Immature natural killer cell (primary cell): ENCODE measurements around the gene ADISSP. TPM values are rescaled to one million over a fixed set of nuclear protein-coding genes. Genes with fewer than 3 reads are reported as not detected.

Source experiments
- DNase-seq, 3 donors: peaks; one replicate each; pipeline ENCODE4 v3.0.0; 2022; ENCODE audit warnings: mixed read lengths in 1 of 3
- H3K27ac Mint-ChIP-seq, 6 donors: one replicate each; pipeline ENCODE4 v1.8.0; 2020; ENCODE audit warnings: mixed read lengths in 6 of 6, mild to moderate bottlenecking in 5 of 6, inconsistent platforms in 4 of 6, moderate library complexity in 3 of 6
- H3K27me3 Mint-ChIP-seq, 3 donors: one replicate each; pipeline ENCODE4 v1.8.0; 2020 to 2021; ENCODE audit warnings: low read depth in 3 of 3, mild to moderate bottlenecking in 3 of 3, mixed read lengths in 3 of 3, moderate library complexity in 3 of 3, inconsistent platforms in 1 of 3
- H3K36me3 Mint-ChIP-seq, 3 donors: one replicate each; pipeline ENCODE4 v1.8.0; 2020; ENCODE audit warnings: mixed read lengths in 3 of 3, inconsistent platforms in 2 of 3, mild to moderate bottlenecking in 2 of 3
- H3K4me1 Mint-ChIP-seq, 2 donors: one replicate each; pipeline ENCODE4 v1.8.0; 2020; ENCODE audit warnings: inconsistent platforms in 2 of 2, mild to moderate bottlenecking in 2 of 2, mixed read lengths in 2 of 2, moderate library complexity in 1 of 2
- H3K4me3 Mint-ChIP-seq, 5 donors: one replicate each; pipeline ENCODE4 v1.8.0; 2020; ENCODE audit warnings: mild to moderate bottlenecking in 5 of 5, mixed read lengths in 5 of 5, inconsistent platforms in 3 of 5, moderate library complexity in 3 of 5
- H3K9me3 Mint-ChIP-seq, 6 donors: one replicate each; pipeline ENCODE4 v1.8.0; 2020; ENCODE audit warnings: mild to moderate bottlenecking in 6 of 6, mixed read lengths in 6 of 6, inconsistent platforms in 4 of 6, moderate library complexity in 3 of 6
- polyA plus RNA-seq, 3 donors: library from polyadenylated mRNA; unstranded; fragments of 300-500 nt; fragmentation: Illumina TruSeq; gene quantifications; one replicate each; pipeline ENCODE4 v1.2.3, GENCODE V29; 2021

Gene ADISSP
- polyA plus RNA-seq, 3 donors from 2014 or later: 16.4 to 27.5 (median 16.6) TPM

GRCh38 chr20:3803289-3803688 lies 35.7 kb upstream of the ADISSP start:
- Mint-ChIP-seq H3K27me3 (peaks cover 0 to 5% (median 1%) of the 10 kb centered on the region in 3 donors), H3K4me3 (no peak overlapping the region), H3K27ac (peak overlapping the region in 5 of 6 donors; percentile 28 to 85 (median 72)), H3K9me3 (no peaks in the 10 kb centered on the region), H3K4me1 (peaks cover 59 to 75% of the 10 kb centered on the region in 2 donors), H3K36me3 (peaks cover 31 to 61% (median 35%) of the 10 kb centered on the region in 3 donors)
- DNase-seq: no peak

- Mint-ChIP-seq H3K4me3 (peak overlapping the region in 1 of 5 donors; percentile 18), H3K4me1 (peaks cover 60 to 75% of the 10 kb centered on the region in 2 donors), H3K9me3 (no peaks in the 10 kb centered on the region), H3K36me3 (peaks cover 37 to 67% (median 38%) of the 10 kb centered on the region in 3 donors), H3K27me3 (peaks cover 0 to 9% (median 3%) of the 10 kb centered on the region in 3 donors), H3K27ac (peak overlapping the region; percentile 46 to 87 (median 76))
- DNase-seq: no peak
Observed at GRCh38 chr20:3802524-3803239, 35.1 kb upstream of the ADISSP start.

- Mint-ChIP-seq H3K4me1 (peaks cover 60 to 75% of the 10 kb centered on the region in 2 donors), H3K9me3 (no peaks in the 10 kb centered on the region), H3K27me3 (peaks cover 0 to 9% (median 3%) of the 10 kb centered on the region in 3 donors), H3K36me3 (peaks cover 37 to 69% (median 38%) of the 10 kb centered on the region in 3 donors), H3K27ac (peak overlapping the region in 1 of 6 donors; percentile 59), H3K4me3 (no peak overlapping the region)
- DNase-seq: no peak
Observed at GRCh38 chr20:3801846-3802245, 34.3 kb upstream of the ADISSP start.

GRCh38 chr20:3801299-3801698 lies 33.7 kb upstream of the ADISSP start:
- H3K36me3 Mint-ChIP-seq: peaks cover 37 to 69% (median 38%) of the 10 kb centered on the region in 3 donors

GRCh38 chr20:3800878-3801260 lies 33.3 kb upstream of the ADISSP start:
- peaks cover 64 to 73% of the 10 kb centered on the region in 2 donors for H3K4me1 Mint-ChIP-seq
- H3K36me3 Mint-ChIP-seq: peaks cover 33 to 66% (median 38%) of the 10 kb centered on the region in 3 donors
- peak overlapping the region in 3 of 6 donors; percentile 40 to 78 (median 59) for H3K27ac Mint-ChIP-seq
- DNase-seq: no peak
- H3K4me3 Mint-ChIP-seq: no peak overlapping the region
- no peaks in the 10 kb centered on the region for H3K9me3 Mint-ChIP-seq
- peaks cover 0 to 9% (median 3%) of the 10 kb centered on the region in 3 donors for H3K27me3 Mint-ChIP-seq

More at GRCh38 chr20:3801299-3801698, 33.7 kb upstream of the ADISSP start:
- Mint-ChIP-seq H3K4me3 (no peak overlapping the region), H3K4me1 (peaks cover 63 to 74% of the 10 kb centered on the region in 2 donors), H3K9me3 (no peaks in the 10 kb centered on the region), H3K27ac (peak overlapping the region in 4 of 6 donors; percentile 34 to 78 (median 50)), H3K27me3 (peaks cover 0 to 9% (median 3%) of the 10 kb centered on the region in 3 donors)
- no peak for DNase-seq

GRCh38 chr20:3800256-3800877 lies 32.8 kb upstream of the ADISSP start:
- peaks cover 29 to 61% (median 34%) of the 10 kb centered on the region in 3 donors for H3K36me3 Mint-ChIP-seq
- peaks cover 0 to 13% (median 3%) of the 10 kb centered on the region in 3 donors for H3K27me3 Mint-ChIP-seq
- peak overlapping the region in 3 of 5 donors; percentile 46 to 97 (median 60) for H3K4me3 Mint-ChIP-seq
- H3K27ac Mint-ChIP-seq: peak overlapping the region; percentile 51 to 99 (median 74)
- peaks cover 66 to 73% of the 10 kb centered on the region in 2 donors for H3K4me1 Mint-ChIP-seq
- no peak for DNase-seq
- H3K9me3 Mint-ChIP-seq: no peaks in the 10 kb centered on the region

- H3K36me3 Mint-ChIP-seq: peaks cover 20 to 48% (median 23%) of the 10 kb centered on the region in 3 donors
- peak overlapping the region; percentile 87 to 99 (median 96) for H3K27ac Mint-ChIP-seq
- H3K27me3 Mint-ChIP-seq: peaks cover 0 to 13% (median 3%) of the 10 kb centered on the region in 3 donors
- H3K4me1 Mint-ChIP-seq: peaks cover 63 to 68% of the 10 kb centered on the region in 2 donors
- H3K9me3 Mint-ChIP-seq: no peaks in the 10 kb centered on the region
- peak overlapping the region; percentile 85 to 97 (median 92) for H3K4me3 Mint-ChIP-seq
- DNase-seq: no peak
Observed at GRCh38 chr20:3798908-3799248, 31.3 kb upstream of the ADISSP start.

GRCh38 chr20:3798373-3798768 lies 30.8 kb upstream of the ADISSP start:
- H3K4me1 Mint-ChIP-seq: peaks cover 60 to 63% of the 10 kb centered on the region in 2 donors
- peaks cover 15 to 43% (median 19%) of the 10 kb centered on the region in 3 donors for H3K36me3 Mint-ChIP-seq
- no peaks in the 10 kb centered on the region for H3K9me3 Mint-ChIP-seq
- H3K27ac Mint-ChIP-seq: peak overlapping the region; percentile 87 to 99 (median 96)
- H3K4me3 Mint-ChIP-seq: peak overlapping the region; percentile 85 to 97 (median 92)
- peaks cover 0 to 11% (median 3%) of the 10 kb centered on the region in 3 donors for H3K27me3 Mint-ChIP-seq
- no peak for DNase-seq

GRCh38 chr20:3797592-3798372 lies 30.2 kb upstream of the ADISSP start:
- peaks cover 11 to 38% (median 14%) of the 10 kb centered on the region in 3 donors for H3K36me3 Mint-ChIP-seq
- peaks cover 57% of the 10 kb centered on the region in 2 donors for H3K4me1 Mint-ChIP-seq
- DNase-seq: peak; percentile 45 to 53 (median 47)
- peaks cover 0 to 11% (median 3%) of the 10 kb centered on the region in 3 donors for H3K27me3 Mint-ChIP-seq
- peak overlapping the region; percentile 85 to 97 (median 92) for H3K4me3 Mint-ChIP-seq
- no peaks in the 10 kb centered on the region for H3K9me3 Mint-ChIP-seq
- peak overlapping the region; percentile 87 to 99 (median 96) for H3K27ac Mint-ChIP-seq

- no peak for DNase-seq
- H3K27ac Mint-ChIP-seq: peak overlapping the region; percentile 87 to 99 (median 96)
- H3K9me3 Mint-ChIP-seq: no peaks in the 10 kb centered on the region
- H3K4me1 Mint-ChIP-seq: peaks cover 52% of the 10 kb centered on the region in 2 donors
- peaks cover 6 to 32% (median 9%) of the 10 kb centered on the region in 3 donors for H3K36me3 Mint-ChIP-seq
- H3K27me3 Mint-ChIP-seq: peaks cover 0 to 11% (median 3%) of the 10 kb centered on the region in 3 donors
- peak overlapping the region; percentile 85 to 97 (median 92) for H3K4me3 Mint-ChIP-seq
Observed at GRCh38 chr20:3797226-3797545, 29.6 kb upstream of the ADISSP start.

- peaks cover 6 to 29% (median 9%) of the 10 kb centered on the region in 3 donors for H3K36me3 Mint-ChIP-seq
- peak overlapping the region; percentile 87 to 99 (median 96) for H3K27ac Mint-ChIP-seq
- peaks cover 0 to 11% (median 3%) of the 10 kb centered on the region in 3 donors for H3K27me3 Mint-ChIP-seq
- peaks cover 52% of the 10 kb centered on the region in 2 donors for H3K4me1 Mint-ChIP-seq
- DNase-seq: no peak
- H3K4me3 Mint-ChIP-seq: peak overlapping the region; percentile 85 to 97 (median 92)
- no peaks in the 10 kb centered on the region for H3K9me3 Mint-ChIP-seq
Observed at GRCh38 chr20:3796477-3797225, 29.1 kb upstream of the ADISSP start.

- Mint-ChIP-seq H3K4me3 (peak within 1 kb of the TSS; percentile 92 to 97 (median 93)), H3K4me1 (peaks cover 50 to 52% of the 10 kb centered on the region in 2 donors), H3K27me3 (peaks cover 0 to 11% (median 3%) of the 10 kb centered on the region in 3 donors), H3K36me3 (peaks cover 3 to 24% (median 6%) of the 10 kb centered on the region in 3 donors), H3K9me3 (no peaks in the 10 kb centered on the region), H3K27ac (peak within 1 kb of the TSS; percentile 95 to 99 (median 98))
- peak; percentile 86 to 89 (median 87) for DNase-seq
Observed at GRCh38 chr20:3795511-3796468, 28.2 kb upstream of the ADISSP start, which contains the start of gene CDC25B. TSS of gene CDC25B (plus strand) at chr20:3796310. CDS start at chr20:3796532, 222 bp downstream.
